GM18907 (cell line): ENCODE data around the gene SLIT3.

Experiments
- ATAC-seq: cut with Tn5 transposase; IDR thresholded peaks from one replicate; pipeline ENCODE4 v1.9.1; 2021; ENCODE audit warnings: mild to moderate bottlenecking, moderate library complexity; ENCODE audit not compliant: unreplicated experiment

The SLIT3 gene

DNA sequence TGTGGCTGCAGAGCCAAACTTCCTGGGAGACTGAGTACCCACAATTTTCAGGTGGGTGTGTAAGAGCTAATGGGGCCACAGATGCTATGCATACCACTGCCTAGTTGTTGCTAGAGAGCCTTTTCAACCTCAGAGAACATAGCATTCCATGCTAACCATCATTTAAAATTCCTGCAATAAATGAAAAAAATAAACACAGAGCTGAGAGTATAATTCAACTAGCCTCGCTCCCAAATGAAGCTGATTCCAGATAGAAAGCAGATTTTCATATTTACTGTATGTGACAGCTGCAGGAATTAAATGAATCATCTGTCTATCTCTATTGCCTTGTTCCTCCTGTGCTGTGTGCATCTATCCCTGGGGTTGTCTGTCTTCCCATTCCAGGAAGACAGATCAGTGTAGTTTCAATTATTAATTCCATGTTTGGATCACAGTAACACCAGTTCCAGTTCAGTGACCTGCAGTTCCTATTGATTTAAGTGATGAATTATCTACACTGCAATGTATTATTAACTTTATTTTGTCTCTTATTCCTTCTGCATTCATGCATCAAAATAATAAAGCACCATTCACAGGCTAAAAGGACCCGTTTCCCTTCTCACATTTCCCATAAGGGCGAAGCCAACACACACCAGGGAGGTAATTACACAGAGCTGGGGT, 324.5 kb downstream of the SLIT3 start:
- no peak for ATAC-seq

DNA sequence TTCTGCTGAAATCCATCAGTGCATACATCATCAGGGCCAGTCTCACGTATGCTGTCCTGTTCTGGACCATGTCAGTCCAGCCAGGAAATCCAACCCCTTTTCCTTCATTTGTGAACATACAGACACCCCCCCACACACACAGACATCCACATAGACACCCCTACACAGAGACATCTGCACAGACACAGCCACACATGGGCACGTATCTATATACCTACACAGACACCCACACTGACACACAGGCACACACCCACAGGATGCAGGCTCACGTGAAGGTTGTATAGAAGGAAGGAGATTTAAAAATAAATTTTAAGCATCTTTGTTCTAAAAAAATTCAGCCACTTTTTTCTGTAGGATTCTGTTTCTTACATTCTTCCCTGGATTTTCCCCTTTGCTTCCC, 325.6 kb downstream of the SLIT3 start:
- no peak for ATAC-seq

DNA sequence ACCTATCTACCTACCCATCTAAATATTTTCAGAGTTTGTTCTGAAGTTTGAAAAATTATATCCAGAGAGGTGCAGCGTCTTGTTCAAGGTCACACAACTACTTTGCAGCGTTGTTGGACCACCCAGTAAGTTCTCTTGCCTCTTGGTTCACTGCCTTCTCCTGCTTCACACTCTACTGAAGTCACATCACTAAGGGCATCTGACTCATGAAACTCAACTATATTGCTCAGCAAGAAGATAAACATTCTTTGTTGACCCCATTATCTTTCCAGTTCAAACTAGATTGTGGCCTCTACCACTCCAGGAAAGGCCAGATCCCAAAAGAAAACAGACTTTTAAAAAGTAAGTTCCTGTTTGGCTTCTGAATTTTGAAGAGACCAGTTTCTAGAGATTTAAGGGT, 326.9 kb downstream of the SLIT3 start:
- no peak for ATAC-seq

DNA sequence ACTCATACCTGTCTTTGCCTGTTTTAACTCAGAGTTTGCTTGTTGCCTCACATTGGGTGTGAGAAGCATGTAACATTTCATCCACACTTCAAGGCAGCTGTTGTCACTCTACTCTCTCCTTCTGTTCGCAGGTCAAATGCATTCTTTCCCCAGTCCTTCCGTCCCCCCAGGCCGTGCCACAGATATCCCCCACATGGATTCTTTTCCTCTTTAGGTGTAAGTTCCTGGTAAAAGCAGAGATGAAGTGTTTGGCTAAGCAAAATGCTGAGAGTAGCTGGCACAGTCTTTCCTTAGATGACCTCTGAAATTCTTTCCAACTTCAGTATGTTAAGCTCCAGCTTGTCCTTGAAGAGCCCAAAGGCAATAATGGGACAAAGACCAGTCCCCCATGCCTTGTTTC, 328.2 kb downstream of the SLIT3 start:
- ATAC-seq: no peak

DNA sequence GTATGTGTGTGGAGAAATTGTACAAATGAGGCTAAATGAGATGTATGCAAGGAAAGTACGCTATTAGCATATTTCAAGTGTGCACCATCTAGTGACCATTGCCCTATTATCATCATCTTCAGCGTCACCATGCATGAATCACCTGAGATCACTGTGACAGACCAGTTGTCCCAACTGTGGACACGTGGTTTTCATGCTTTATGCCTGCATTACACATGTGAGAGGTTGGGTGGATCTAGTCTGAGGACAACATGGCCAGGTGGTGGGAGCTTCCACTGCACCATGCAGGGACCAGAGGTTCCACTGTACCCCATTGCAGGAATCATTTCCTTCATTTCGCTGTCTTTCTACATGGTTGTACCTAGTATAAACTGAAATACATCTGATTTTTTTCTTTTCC, 329.8 kb downstream of the SLIT3 start:
- ATAC-seq: no peak

DNA sequence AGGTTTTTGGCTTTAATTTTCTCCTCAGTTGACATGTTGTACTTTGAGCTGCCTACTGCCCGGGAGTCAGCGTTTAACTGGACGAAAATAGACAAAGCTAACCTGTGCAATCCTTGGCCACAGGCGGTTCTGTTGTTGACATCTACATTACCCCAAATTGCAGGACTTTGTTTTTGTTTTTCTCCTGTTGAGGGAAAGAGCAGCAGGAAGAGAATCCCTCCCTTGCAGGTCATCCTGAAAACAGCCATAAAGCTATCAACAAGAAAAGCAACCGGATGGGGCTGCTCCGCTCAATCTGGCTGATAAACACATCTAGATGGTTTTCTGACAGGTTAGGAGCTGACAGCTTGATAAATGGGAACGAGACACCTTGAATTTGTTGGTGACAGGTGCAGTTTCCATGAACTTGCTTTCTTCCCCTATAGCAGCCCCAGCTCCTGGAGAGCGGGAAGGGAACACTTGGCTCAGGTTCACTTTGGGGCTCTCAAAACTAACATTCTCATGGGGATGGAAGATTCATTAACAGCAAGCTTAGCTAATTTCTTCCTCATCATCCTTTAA, 331.5 kb downstream of the SLIT3 start:
- ATAC-seq: no peak

DNA sequence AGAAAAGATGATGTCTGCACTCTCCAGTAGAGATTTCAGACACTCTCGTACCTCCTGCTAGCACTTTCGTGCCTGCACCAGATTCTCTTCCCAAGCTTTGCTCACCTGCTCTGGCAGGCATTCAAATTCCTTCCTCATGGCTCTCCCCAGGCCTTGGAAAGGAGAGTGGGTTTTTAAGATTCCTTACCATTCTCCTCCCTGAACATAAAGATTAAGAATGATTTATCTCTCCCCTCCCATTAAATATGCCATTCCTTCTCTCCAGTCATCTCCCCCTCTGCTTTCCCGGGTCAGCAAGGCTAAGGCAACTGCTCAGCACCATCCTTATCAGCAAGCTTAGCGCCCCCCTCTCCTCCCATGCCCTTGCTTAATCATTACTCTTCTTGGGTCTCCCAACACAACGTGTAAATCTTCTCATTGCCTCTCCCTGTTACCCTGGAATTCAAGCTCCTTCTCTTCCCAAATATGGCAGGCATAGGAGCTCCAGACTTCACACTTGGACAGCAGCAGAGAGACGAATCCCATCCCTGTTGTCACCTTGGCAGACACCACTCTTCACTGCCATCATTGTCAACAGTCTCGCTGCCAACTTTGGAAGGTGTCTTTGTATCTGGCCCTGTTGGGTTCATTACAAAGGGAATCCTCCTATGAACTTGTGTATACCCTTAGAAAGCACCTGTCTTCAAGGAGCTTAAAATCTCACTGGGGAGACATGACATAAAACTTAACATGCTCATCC, 332.9 kb downstream of the SLIT3 start:
- no peak for ATAC-seq

DNA sequence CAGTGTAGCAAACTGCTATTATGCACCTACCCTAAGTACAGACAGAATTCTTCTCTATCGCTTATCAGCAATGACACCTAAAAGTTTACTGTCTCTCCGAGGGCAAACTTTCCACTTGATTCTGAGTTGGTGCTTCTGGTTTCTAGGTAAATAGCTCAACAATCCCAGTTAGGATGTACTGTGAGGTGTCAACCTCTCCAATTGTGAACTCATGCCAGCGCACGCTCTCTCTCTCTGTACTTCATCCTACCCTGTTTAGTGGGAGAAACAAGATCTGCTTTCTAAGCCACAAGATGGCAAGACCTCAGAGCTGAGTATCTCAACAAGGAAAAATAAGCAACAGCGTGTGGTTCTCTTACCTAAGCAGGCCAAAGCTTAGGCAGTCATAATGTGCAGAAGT, 335.3 kb downstream of the SLIT3 start:
- no peak for ATAC-seq

DNA sequence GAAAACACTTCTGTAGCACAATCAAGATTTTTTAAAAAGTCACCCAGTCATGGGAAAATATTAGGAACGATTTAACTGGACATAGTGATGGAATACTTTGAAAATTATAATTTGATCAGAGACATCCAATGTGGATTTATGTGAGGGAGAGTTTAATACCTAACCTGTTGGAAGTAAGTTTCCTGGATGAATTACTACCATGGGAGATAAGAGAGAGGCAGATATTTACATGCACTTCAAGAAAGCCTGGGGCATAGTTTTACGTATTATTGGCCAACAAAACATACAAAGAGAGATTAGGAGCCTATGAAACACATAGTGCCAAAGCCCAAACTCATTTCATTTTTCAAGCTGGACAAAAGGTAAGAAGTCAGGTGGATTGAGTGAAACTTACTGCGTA, 336.8 kb downstream of the SLIT3 start:
- ATAC-seq: no peak

DNA sequence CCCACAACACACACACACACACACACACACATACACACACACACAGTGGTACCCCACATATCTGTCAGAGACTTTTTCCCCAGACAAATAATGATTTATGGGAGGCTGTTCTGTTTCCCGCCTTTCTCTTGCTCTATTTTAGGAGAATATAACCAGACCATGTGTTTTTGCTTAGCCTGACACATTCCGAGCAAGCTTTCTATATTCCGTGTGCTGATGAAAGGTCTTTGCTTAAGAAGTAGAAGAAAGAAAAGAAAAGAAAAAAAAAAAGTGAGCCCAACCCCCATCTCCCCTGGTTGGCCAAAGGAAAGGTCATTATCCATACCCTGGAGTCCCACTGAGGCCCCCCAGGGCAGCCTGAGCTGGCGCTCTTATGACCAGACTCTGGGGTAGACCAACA, 338.6 kb downstream of the SLIT3 start:
- no peak for ATAC-seq

DNA sequence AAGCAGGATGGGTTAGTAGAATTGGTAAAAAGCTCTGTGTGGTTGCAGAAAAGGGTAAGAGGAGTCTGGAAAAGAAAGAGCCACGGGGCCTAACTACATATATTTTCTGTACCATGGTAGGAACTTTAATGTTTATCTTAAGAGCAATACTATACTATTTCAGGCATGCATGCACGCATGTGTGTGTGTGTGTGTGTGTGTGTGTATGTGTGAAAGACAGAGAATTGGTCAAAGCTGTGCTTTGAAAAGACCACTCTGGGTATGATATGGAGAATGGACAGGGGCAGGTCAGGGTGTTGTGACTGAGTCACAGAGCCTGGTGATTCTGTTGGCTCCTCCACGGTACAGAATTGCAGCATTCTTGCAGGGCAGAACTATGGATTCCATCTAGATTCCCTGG, 339.3 kb downstream of the SLIT3 start:
- ATAC-seq: no peak

DNA sequence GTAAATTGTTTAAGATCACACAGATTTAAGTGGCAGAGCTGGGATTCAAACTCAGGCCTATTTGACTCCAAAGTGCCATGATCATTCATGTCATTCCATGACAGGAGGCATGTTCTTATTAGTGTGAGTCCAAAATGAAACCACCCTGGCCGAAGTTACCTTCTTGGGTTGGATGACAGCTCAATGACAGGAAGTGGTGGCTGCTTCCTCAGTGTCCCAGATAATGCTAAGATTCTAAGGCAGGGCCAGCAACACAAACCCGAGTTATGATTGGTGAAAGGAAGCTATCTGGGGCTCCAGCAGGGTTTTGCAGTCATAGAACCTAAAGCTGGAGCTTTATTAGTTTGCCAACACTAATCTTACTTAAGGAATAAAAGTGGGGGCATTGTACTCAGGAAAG, 340.4 kb downstream of the SLIT3 start:
- ATAC-seq: no peak

DNA sequence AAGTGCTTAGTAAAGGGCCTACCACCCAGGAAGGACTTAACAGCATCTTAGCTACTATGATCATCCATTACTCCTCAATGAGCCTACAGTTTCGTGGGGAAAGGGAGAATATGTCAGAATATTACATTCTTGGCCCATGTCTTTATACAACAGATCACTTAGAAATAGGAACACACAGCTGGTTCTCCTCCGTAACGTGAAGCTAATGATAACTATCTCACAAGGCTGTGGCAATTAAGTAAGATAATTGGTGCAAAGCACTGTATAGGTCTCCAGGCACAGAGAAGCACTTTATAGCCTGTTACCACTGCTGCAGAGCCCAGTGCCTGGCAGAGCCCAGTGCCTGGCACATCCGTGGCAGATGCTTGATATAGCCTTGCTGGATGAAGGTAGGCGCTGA, 347.6 kb downstream of the SLIT3 start:
- no peak for ATAC-seq

DNA sequence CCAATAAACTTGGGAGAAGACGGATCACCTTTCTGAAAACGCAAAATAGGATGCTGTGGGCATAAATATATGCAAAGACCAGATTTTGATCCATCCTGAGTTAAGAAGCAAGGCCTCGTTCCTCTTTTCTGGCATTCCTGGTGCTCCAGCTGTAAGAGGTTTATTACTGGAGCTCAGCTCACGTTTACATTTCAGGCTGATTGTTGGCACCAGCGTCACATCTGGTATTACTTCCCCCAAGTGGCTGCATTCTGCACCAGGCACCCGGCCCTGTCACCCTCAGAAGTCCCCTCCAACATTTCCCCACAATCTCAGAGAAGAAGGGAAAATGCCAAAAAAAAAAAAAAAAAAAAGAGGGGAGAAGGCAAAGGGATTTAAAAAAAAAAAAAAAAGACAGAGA, 348.7 kb downstream of the SLIT3 start:
- no peak for ATAC-seq

DNA sequence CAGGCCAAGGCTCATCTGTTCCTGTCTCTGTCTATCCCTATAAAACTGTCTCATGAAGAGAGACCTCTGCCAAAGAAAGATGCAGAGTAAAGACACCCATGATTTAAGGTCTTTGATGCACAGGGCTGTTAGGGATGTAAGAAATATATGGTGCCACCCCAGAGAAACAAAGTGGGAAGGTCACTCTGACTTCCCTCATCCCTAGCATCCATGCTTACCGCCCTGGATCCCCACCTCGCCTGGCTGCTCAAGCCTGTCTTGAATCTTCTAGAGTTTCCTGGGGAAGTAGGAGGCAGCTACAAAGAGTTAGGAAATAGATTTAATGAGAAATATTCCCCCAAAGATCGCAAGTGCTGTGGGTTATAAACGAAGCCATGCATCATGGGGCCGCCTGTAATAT, 349.2 kb downstream of the SLIT3 start:
- no peak for ATAC-seq

DNA sequence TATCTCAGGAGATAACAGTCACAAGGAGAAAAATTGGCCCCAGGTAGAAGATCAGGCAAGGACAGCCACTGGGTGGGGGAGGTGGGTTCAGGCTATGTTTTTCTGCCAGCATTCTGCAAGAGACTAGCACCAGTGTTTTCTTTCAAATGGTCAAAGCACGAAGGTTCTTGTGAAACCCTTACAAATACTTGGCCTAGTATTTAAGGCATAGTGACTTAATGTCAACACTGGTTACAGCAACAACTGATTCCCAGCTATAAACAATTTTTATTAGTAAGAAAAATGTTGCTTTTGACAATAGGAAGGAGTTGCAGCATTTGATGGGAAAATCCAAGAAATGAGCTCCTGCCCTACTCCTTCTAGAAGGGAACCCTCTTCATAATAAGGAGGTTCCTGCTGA, 349.6 kb downstream of the SLIT3 start:
- no peak for ATAC-seq

DNA sequence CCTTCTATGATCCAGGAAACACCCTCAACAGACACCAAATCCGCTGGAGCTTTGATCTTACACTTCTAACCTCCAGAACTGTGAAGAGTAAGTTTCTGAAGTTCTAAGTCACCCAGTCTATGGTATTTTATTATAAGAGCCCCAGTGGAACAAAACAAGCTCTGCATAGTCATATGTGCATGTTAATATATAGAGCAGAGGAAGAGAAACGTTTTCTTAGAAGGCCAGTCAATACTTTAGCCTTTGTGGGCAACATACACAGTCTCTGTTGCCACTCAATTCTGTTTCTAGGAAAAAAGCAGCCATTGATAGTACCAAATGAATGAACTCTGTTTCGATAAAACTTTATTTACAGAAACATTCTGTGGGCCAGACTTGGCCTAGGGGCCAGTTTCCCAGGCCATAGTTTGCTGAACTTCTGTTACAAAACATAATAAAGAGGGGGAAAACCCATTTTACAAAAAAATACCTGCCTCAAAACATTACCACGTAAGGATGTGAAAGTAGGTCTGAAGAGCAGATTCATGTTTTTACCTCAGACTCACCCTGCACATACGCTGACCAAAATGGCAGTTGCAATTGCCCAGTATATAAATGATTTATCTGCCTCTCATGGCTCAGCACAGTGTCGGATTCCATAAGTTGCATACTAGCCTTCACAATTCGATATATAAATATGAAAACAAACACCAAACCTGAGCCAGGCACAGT, 350.5 kb downstream of the SLIT3 start:
- no peak for ATAC-seq

DNA sequence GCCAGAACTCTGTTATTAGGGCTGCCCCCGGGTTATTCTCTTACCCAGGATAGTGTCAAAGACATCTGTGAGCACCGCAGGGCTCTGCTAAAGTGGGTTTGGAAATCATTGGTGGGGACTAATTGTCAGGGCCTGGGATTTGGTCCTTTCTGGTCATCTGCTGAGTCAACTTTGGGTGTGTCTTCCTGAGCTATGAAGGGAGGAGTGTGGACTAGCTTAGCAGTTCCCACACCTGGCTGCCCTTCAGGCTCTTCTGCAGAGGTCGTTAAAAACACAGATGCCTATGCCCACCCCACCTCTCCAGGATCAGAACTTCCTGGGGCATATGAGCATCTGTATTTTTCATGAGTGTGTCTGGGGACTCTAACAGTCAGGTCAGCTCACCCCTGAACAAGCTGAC, 352.2 kb downstream of the SLIT3 start:
- ATAC-seq: no peak

DNA sequence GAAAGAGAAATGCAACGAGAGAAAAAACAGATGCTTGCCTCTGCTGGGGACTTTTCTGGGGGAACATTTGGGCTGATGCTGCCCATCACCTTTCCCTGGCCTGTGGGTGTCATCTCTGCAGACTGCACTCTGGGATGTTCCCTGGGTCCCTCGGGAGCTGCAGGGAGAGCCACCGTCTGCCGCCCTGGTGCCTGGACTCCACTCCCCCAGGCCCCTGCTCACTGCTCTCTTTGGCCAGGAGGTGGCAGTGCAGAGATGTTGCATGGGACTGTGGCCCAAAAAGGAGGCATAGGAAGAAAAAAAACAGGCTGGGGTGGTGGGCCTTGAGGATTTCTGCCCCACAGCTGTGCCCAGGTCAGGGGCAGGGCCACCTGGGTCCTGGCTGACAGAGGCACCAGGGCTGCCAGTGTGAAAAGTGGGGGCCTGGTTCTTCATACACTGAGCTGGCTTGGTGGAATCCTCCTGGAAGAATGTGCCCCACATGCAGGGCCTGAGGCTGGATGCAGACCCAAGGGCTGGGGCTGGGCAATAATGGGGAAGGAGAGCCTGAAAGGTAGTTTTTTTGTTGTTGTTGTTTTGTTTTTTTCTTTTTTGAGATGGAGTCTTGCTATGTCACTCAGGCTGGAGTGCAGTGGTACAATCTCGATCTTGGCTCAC, 353.6 kb downstream of the SLIT3 start:
- peak; percentile 71 for ATAC-seq

DNA sequence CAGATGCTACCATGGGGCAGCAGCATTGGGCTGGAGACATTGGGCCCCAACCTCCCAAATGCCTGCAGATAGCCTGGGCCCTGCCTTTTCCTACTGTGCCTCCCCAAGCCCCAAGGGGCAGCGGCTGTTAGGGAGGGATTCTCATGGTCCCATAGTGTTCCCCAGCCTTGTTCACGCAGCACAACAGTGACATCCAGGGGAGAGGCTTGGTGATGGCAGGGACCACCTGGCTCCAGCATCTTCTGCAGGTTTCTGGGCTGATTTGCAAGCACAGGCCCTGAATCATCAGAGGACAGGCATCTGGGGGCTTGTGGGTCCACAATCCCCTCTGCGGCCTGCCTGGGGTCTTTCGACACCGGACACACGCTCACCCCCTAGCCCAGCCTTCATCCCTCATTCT, 354.6 kb downstream of the SLIT3 start:
- no peak for ATAC-seq

DNA sequence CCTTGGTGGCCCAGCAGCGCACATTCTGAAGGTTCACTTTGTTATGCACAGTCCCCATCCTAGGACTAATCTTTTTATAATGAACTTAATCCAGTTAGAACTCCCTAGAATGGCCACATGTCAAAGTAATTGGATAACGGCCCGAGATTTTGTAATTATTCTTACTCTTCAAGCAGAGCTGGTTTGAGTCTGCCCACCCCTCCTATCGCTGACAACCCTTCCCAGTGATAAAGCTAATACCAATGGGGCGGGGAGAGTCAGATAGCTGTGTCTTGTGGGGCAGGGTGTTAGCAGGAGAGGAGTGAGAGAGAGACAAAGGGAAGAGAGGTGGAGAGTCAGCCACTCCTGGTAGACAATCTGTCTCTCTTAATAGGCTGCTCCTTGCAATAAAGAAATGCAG, 356.9 kb downstream of the SLIT3 start:
- no peak for ATAC-seq
